Natural killer cell treated with Interleukin-12 subunit alpha and Interleukin-12 subunit beta and Interleukin-15 and Interleukin-18, amount 100 ng/mL, for 72 hours (primary cell): ENCODE results near the gene ADAM17. TPM values are rescaled to one million over a fixed set of nuclear protein-coding genes. Genes with fewer than 3 reads are reported as not detected.
A peak's percentile ranks its signal among the peaks of the same experiment; 100 is the strongest.

ENCODE experiments used
- ATAC-seq, 2 donors: fragments of 150-1000 bp; cut with Tn5 transposase in 1 of 2; sonication (Bioruptor Pico), chemical (Tn5 transposase) in 1 of 2; 2 replicates each; pipeline ENCODE4 v1.10.0; 2021
- DNase-seq: peaks from one replicate; pipeline ENCODE4 v3.0.0; 2022; ENCODE audit warnings: low spot score
- H3K27ac Mint-ChIP-seq, 2 donors: 1 replicate in 1 of 2; 2 replicates in 1 of 2; pipeline ENCODE4 v1.8.0; 2022; ENCODE audit warnings: mixed read lengths in 2 of 2, mild to moderate bottlenecking in 1 of 2, moderate library complexity in 1 of 2
- H3K27me3 Mint-ChIP-seq, 2 donors: 1 replicate in 1 of 2; 2 replicates in 1 of 2; pipeline ENCODE4 v1.8.0; 2022; ENCODE audit warnings: mixed read lengths in 2 of 2
- H3K36me3 Mint-ChIP-seq: one replicate; pipeline ENCODE4 v1.8.0; 2022; ENCODE audit warnings: mixed read lengths
- H3K4me1 Mint-ChIP-seq, 2 donors: 1 replicate in 1 of 2; 2 replicates in 1 of 2; pipeline ENCODE4 v1.8.0; 2022; ENCODE audit warnings: low read depth in 2 of 2, mixed read lengths in 2 of 2, mild to moderate bottlenecking in 1 of 2
- H3K4me3 Mint-ChIP-seq: one replicate; pipeline ENCODE4 v1.8.0; 2022; ENCODE audit warnings: mixed read lengths
- H3K9me3 Mint-ChIP-seq: 2 replicates; pipeline ENCODE4 v1.8.0; 2022; ENCODE audit warnings: mixed read lengths
- total RNA-seq, 2 donors: library from RNA; stranded (reverse); gene quantifications; one replicate each; pipeline ENCODE4 v1.2.3, GENCODE V29; 2022

ADAM17 gene
- total RNA-seq, 2 donors from 2014 or later = 62.1 to 85.1 TPM

GRCh38 chr2:9490789-9491188, 64.8 kb downstream of the ADAM17 start:
- Mint-ChIP-seq H3K4me3 (no peak overlapping the region), H3K36me3 (peaks cover 13% of the 10 kb centered on the region), H3K9me3 (no peaks in the 10 kb centered on the region), H3K27ac (peak overlapping the region; percentile 22 to 63), H3K27me3 (no peaks in the 10 kb centered on the region), H3K4me1 (peaks cover 19 to 28% of the 10 kb centered on the region in 2 donors)
- DNase-seq (no peak), ATAC-seq (no peak)

DNA sequence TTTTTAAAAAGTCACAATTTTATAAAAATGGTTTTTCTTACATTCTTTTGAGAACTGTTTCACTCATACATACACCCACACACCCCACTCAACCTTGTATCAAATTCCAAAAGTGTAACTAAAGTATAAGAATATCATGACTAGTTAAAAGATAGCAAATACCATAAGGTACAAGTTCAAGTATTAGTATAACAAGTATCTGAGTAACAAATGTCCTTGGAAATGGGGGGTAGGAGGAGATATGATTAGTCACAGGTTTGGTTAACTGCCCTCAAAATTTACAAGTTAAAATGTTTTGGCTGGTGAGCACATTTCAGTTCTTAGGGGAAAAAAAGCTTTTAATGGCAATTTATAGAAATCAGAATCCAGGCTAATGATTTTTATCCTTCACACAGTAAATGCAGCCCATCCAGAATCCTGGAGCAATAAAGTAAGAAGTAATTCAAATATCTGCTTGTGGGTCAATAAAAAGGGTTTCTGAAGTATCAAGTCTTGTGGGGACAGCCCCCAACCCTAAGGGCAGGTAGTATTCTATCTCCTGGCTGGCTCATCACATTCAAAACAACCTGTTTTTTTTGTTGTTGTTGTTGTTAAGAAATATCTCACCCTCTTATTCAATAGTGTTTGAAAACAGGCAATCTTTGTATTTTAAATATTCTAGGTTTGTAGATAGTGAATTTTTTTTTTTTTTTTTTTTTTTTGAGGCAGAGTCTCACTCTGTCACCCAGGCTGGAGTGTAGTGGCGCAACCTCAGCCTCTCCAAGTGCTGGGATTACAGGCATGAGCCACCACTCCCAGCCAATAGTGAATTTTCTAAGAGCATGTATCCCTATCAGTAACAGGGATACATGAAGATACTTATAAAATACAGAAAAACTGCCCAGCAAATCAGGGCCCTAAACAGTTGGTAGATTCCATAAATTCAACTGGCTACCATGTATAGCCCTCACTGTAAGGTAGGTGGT, 66.8 kb downstream of the ADAM17 start:
- ATAC-seq (no peak), DNase-seq (no peak)
- Mint-ChIP-seq H3K36me3 (peaks cover 13% of the 10 kb centered on the region), H3K4me3 (no peak overlapping the region), H3K4me1 (peaks cover 10 to 16% of the 10 kb centered on the region in 2 donors), H3K9me3 (no peaks in the 10 kb centered on the region), H3K27me3 (no peaks in the 10 kb centered on the region), H3K27ac (peak overlapping the region in 1 of 2 donors; percentile 33)

- Mint-ChIP-seq H3K9me3 (no peaks in the 10 kb centered on the region), H3K4me1 (peaks cover 0 to 3% of the 10 kb centered on the region in 2 donors), H3K27ac (peak overlapping the region in 1 of 2 donors; percentile 33), H3K36me3 (no peaks in the 10 kb centered on the region), H3K4me3 (no peak overlapping the region), H3K27me3 (no peaks in the 10 kb centered on the region)
- DNase-seq (no peak), ATAC-seq (no peak)
Measured at GRCh38 chr2:9484533-9484932, 71.1 kb downstream of the ADAM17 start.

DNA sequence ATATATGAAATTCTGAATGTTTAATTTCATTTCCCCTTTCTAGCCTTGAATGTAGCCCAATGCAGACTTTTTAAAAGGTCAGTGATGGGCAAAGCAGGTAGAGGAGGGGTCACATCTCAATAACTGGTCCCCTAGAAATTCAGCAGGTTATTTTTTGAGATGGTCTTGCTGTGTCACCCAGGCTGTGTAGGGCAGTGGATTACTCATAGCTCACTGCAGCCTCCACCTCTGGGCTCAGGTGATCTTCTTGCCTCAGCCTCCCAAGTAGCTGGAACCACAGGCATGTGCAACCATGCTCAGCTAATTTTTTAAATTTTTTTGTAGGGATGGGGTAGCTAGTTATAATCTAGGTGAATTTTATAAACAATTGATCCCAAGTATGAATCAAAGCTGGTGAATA, 72.5 kb downstream of the ADAM17 start:
- no peak for ATAC-seq
- peaks cover 9% of the 10 kb centered on the region in 2 donors for H3K4me1 Mint-ChIP-seq
- DNase-seq = no peak
- H3K27me3 Mint-ChIP-seq = no peaks in the 10 kb centered on the region
- H3K36me3 Mint-ChIP-seq = peaks cover 4% of the 10 kb centered on the region
- no peaks in the 10 kb centered on the region for H3K9me3 Mint-ChIP-seq
- peak overlapping the region; percentile 26 to 33 for H3K27ac Mint-ChIP-seq
- no peak overlapping the region for H3K4me3 Mint-ChIP-seq

- no peaks in the 10 kb centered on the region for H3K27me3 Mint-ChIP-seq
- peaks cover 21 to 23% of the 10 kb centered on the region in 2 donors for H3K4me1 Mint-ChIP-seq
- DNase-seq (no peak), ATAC-seq (no peak)
- H3K27ac Mint-ChIP-seq = no peak overlapping the region
- no peaks in the 10 kb centered on the region for H3K9me3 Mint-ChIP-seq
- H3K4me3 Mint-ChIP-seq = no peak overlapping the region
- peaks cover 11% of the 10 kb centered on the region for H3K36me3 Mint-ChIP-seq
Measured at GRCh38 chr2:9480157-9480556, 75.5 kb downstream of the ADAM17 start.

DNA sequence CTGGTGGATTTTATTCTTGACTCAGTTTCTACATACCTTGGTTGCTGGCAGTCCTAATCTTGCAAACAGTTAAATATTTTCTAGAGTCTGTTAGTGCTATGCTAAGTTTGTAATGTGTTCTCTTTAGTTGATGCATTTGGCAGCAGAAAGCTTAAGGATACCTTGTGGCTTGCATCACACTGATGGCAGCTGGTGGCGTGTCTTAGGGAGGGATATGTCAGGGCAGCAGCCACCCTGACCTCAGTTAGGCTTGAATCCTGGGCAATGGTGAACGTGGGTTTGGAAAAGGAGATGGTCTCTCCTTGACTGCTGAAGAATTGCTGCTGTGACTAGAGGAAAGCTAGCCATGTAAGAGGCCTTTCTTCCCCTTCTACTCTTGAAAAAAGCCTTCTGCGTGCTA, 77.1 kb downstream of the ADAM17 start:
- Mint-ChIP-seq H3K27me3 (no peaks in the 10 kb centered on the region), H3K27ac (peak overlapping the region in 1 of 2 donors; percentile 10), H3K9me3 (no peaks in the 10 kb centered on the region), H3K4me3 (no peak overlapping the region), H3K4me1 (peaks cover 22 to 25% of the 10 kb centered on the region in 2 donors), H3K36me3 (peaks cover 11% of the 10 kb centered on the region)
- DNase-seq = no peak
- ATAC-seq = no peak

GRCh38 chr2:9477914-9478313, 77.7 kb downstream of the ADAM17 start:
- H3K9me3 Mint-ChIP-seq = no peaks in the 10 kb centered on the region
- peaks cover 25 to 30% of the 10 kb centered on the region in 2 donors for H3K4me1 Mint-ChIP-seq
- H3K36me3 Mint-ChIP-seq = peaks cover 11% of the 10 kb centered on the region
- DNase-seq (no peak), ATAC-seq (no peak)
- H3K27ac Mint-ChIP-seq = peak overlapping the region in 1 of 2 donors; percentile 10
- H3K4me3 Mint-ChIP-seq = no peak overlapping the region
- no peaks in the 10 kb centered on the region for H3K27me3 Mint-ChIP-seq

- no peaks in the 10 kb centered on the region for H3K9me3 Mint-ChIP-seq
- peak within 1 kb of the TSS; percentile 74 for H3K4me3 Mint-ChIP-seq
- ATAC-seq (peak; percentile 92), DNase-seq (peak; percentile 81)
- peak within 1 kb of the TSS; percentile 63 to 70 for H3K27ac Mint-ChIP-seq
- peaks cover 25 to 30% of the 10 kb centered on the region in 2 donors for H3K4me1 Mint-ChIP-seq
- H3K36me3 Mint-ChIP-seq = peaks cover 11% of the 10 kb centered on the region
- H3K27me3 Mint-ChIP-seq = no peaks in the 10 kb centered on the region
Measured at GRCh38 chr2:9474361-9475057, 81.1 kb downstream of the ADAM17 start, which contains the start of gene IAH1. IAH1 (plus strand) TSS chr2:9474551; CDS start chr2:9474567, 16 bp downstream.

- Mint-ChIP-seq H3K9me3 (no peaks in the 10 kb centered on the region), H3K36me3 (peaks cover 11% of the 10 kb centered on the region), H3K4me1 (peaks cover 21 to 25% of the 10 kb centered on the region in 2 donors), H3K27ac (peak overlapping the region in 1 of 2 donors; percentile 46), H3K27me3 (no peaks in the 10 kb centered on the region), H3K4me3 (peak overlapping the region; percentile 70)
- ATAC-seq = peak; percentile 69 to 75
- DNase-seq = peak; percentile 66
Measured at GRCh38 chr2:9473985-9474360, 81.7 kb downstream of the ADAM17 start.

DNA sequence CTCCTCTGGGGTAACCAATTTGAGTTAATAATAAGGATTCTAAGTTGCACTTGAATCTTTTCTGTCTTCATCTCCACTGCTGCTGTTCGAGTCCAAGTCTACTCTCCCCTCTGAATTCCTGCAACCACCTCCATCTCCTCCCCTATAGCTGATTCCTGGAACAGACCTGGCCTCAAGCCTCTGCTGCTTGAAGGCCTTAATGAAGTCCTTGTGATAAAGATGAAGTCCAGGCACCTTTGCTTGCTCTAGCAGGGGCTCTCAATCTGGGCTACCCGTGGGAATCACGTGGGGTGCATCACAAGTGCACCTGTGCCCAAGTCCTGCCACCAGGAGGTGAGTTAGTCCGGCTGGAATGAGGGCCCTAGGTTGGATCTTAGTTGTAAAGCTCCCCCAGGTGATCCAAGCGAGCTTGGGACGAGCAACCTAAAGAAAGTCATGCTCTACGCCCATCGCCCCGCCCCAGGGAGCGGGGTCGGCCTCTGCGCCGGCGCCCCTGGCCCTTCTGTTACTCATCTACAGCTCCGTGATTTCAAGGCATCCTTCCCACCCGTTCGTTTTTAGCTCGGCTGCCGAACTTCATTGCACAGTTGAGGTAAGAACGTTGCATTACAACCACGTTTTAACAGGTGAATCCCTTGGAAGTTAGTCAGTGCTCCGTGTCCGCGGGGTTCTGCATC, 82.2 kb downstream of the ADAM17 start:
- no peak for ATAC-seq
- peaks cover 20 to 23% of the 10 kb centered on the region in 2 donors for H3K4me1 Mint-ChIP-seq
- H3K4me3 Mint-ChIP-seq = peak overlapping the region; percentile 70
- H3K27ac Mint-ChIP-seq = peak overlapping the region in 1 of 2 donors; percentile 46
- peaks cover 9% of the 10 kb centered on the region for H3K36me3 Mint-ChIP-seq
- DNase-seq = no peak
- no peaks in the 10 kb centered on the region for H3K9me3 Mint-ChIP-seq
- no peaks in the 10 kb centered on the region for H3K27me3 Mint-ChIP-seq

GRCh38 chr2:9472511-9472910, 83.1 kb downstream of the ADAM17 start:
- Mint-ChIP-seq H3K27me3 (no peaks in the 10 kb centered on the region), H3K4me1 (peaks cover 18 to 21% of the 10 kb centered on the region in 2 donors), H3K36me3 (peaks cover 7% of the 10 kb centered on the region), H3K27ac (no peak overlapping the region), H3K4me3 (no peak overlapping the region), H3K9me3 (no peaks in the 10 kb centered on the region)
- ATAC-seq (no peak), DNase-seq (no peak)

- H3K9me3 Mint-ChIP-seq = no peaks in the 10 kb centered on the region
- DNase-seq = no peak
- H3K4me1 Mint-ChIP-seq = peaks cover 9 to 15% of the 10 kb centered on the region in 2 donors
- H3K27ac Mint-ChIP-seq = no peak overlapping the region
- peaks cover 10% of the 10 kb centered on the region for H3K36me3 Mint-ChIP-seq
- ATAC-seq = no peak
- no peak overlapping the region for H3K4me3 Mint-ChIP-seq
- H3K27me3 Mint-ChIP-seq = no peaks in the 10 kb centered on the region
Measured at GRCh38 chr2:9471206-9471605, 84.4 kb downstream of the ADAM17 start.

DNA sequence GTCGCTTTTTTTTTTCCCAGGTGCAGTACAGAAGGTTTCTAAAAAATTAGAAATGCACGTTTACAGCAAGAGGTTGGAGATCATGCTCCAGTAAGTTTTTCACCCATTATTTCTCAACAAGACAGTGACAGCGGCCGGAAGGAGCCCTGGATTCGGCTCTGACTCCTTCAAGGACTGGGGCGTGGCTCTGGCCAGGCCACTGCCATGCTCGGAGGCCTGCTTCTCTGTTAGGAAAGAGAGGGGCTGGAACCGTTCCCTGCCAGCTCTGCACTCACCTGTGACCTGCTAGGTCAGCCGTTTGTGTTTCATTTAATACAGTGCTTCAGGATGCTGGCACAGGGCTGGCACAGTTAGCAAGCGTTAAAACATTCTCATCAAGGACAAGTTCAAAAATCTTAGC, 87.9 kb downstream of the ADAM17 start:
- no peak overlapping the region for H3K4me3 Mint-ChIP-seq
- H3K36me3 Mint-ChIP-seq = peaks cover 6% of the 10 kb centered on the region
- ATAC-seq (no peak), DNase-seq (no peak)
- no peak overlapping the region for H3K27ac Mint-ChIP-seq
- H3K27me3 Mint-ChIP-seq = no peaks in the 10 kb centered on the region
- no peaks in the 10 kb centered on the region for H3K9me3 Mint-ChIP-seq
- peaks cover 5 to 10% of the 10 kb centered on the region in 2 donors for H3K4me1 Mint-ChIP-seq
